Left cardiac atrium (tissue), 4 donors: Measurements from ENCODE around the gene RNF220. TPM values are rescaled to one million over a fixed set of nuclear protein-coding genes. Genes with fewer than 3 reads are reported as not detected.

Experiments used
- ATAC-seq, 2 donors: fragments of 200-7000 bp; cut with Tn5 transposase; one replicate each; pipeline ENCODE4 v1.9.1; 2020; ENCODE audit warnings: mild to moderate bottlenecking in 2 of 2, moderate library complexity in 2 of 2
- DNase-seq: peaks from one replicate; pipeline ENCODE4 v3.0.0-alpha.2; 2020
- intact Hi-C, 2 donors: fragments of 100-400 bp; cut with DNase I; formaldehyde crosslinking; loops; one replicate each; pipeline versions ENCODE4 v1.14.1 to v1.15.1; 2022 to 2023
- total RNA-seq, 2 donors: library from RNA; stranded (reverse); fragmentation: NEBNext Ultra II Directional; extraction: Animal tissue kit (Norgen Biotek cat#: 25700); gene quantifications; one replicate each; pipeline ENCODE4 v1.2.1, GENCODE V29; 2021
- donor health status: DM: no; HTN: yes; CAD: no.
- donor health status: DM: no; HTN: yes; CAD: no; lungs with severe emphysema.
- donor health status: DM: yes; HTN: yes; CAD: no.
- donor health status: Dilated cardiomyopathy.

RNF220 gene
- total RNA-seq, 2 donors from 2014 or later: 67.4 to 68.9 TPM

GRCh38 chr1:44674113-44675000 lies 269.3 kb downstream of the RNF220 start, which contains the start of the genes ARMH1 and TMEM53:
TSS of gene ARMH1 (plus strand) at chr1:44674714. CDS start at chr1:44689698, 14,984 bp downstream.
TSS of gene TMEM53 (minus strand) at chr1:44674481. CDS start at chr1:44674391, 90 bp downstream.
- intact Hi-C loops: no loop called here
- peak; percentile 100 for DNase-seq
- peak; percentile 98 for ATAC-seq

GRCh38 chr1:44675186-44675585 lies 270.1 kb downstream of the RNF220 start:
- DNase-seq (no peak), ATAC-seq (no peak)
- intact Hi-C loops: no loop called here

GRCh38 chr1:44676484-44677200 lies 271.6 kb downstream of the RNF220 start:
- ATAC-seq: no peak
- intact Hi-C loops: no loop called here

GRCh38 chr1:44677201-44677766 lies 272.2 kb downstream of the RNF220 start:
- DNase-seq (no peak), ATAC-seq (no peak)
- intact Hi-C loops: no loop called here

More at GRCh38 chr1:44676484-44677200, 271.6 kb downstream of the RNF220 start:
- no peak for DNase-seq

- ATAC-seq: no peak
- intact Hi-C loops: no loop called here
- DNase-seq: no peak
Measured at GRCh38 chr1:44678120-44678519, 273.1 kb downstream of the RNF220 start.

GRCh38 chr1:44678626-44679025 lies 273.6 kb downstream of the RNF220 start:
- no peak for ATAC-seq
- no peak for DNase-seq
- intact Hi-C loops: no loop called here

- DNase-seq: no peak
- intact Hi-C loops: no loop called here
- no peak for ATAC-seq
Measured at GRCh38 chr1:44679468-44679867, 274.4 kb downstream of the RNF220 start.

GRCh38 chr1:44681905-44682882 lies 277.1 kb downstream of the RNF220 start:
- intact Hi-C loops: no loop called here

GRCh38 chr1:44682883-44683265 lies 277.8 kb downstream of the RNF220 start:
- no peak for DNase-seq
- intact Hi-C loops: no loop called here
- no peak for ATAC-seq

More at GRCh38 chr1:44681905-44682882, 277.1 kb downstream of the RNF220 start:
- ATAC-seq (no peak), DNase-seq (no peak)

- ATAC-seq (no peak), DNase-seq (no peak)
- intact Hi-C loops: no loop called here
Measured at GRCh38 chr1:44684525-44684924, 279.5 kb downstream of the RNF220 start.

GRCh38 chr1:44685218-44685617 lies 280.2 kb downstream of the RNF220 start:
- intact Hi-C loops: no loop called here
- ATAC-seq: no peak
- DNase-seq: no peak

- no peak for DNase-seq
- intact Hi-C loops: no loop called here
- ATAC-seq: no peak
Measured at GRCh38 chr1:44685881-44686280, 280.8 kb downstream of the RNF220 start.

GRCh38 chr1:44688760-44689446 lies 283.8 kb downstream of the RNF220 start:
- intact Hi-C loops: no loop called here
- ATAC-seq (no peak), DNase-seq (no peak)

- DNase-seq (no peak), ATAC-seq (no peak)
Measured at GRCh38 chr1:44689447-44689765, 284.4 kb downstream of the RNF220 start.

GRCh38 chr1:44693159-44693558 lies 288.1 kb downstream of the RNF220 start:
- intact Hi-C loops: no loop called here
- ATAC-seq: no peak

More at GRCh38 chr1:44689447-44689765, 284.4 kb downstream of the RNF220 start:
- intact Hi-C loops: no loop called here

GRCh38 chr1:44693900-44694299 lies 288.8 kb downstream of the RNF220 start:
- no peak for ATAC-seq
- intact Hi-C loops: no loop called here
- no peak for DNase-seq

More at GRCh38 chr1:44693159-44693558, 288.1 kb downstream of the RNF220 start:
- no peak for DNase-seq

- intact Hi-C loops: no loop called here
- no peak for DNase-seq
- no peak for ATAC-seq
Measured at GRCh38 chr1:44694863-44695478, 289.9 kb downstream of the RNF220 start.

GRCh38 chr1:44695671-44696070 lies 290.6 kb downstream of the RNF220 start:
- DNase-seq: no peak
- intact Hi-C loops: no loop called here
- ATAC-seq: no peak
